Lower leg skin (tissue), 4 donors: ENCODE results near the gene HAGH. TPM values are rescaled to one million over a fixed set of nuclear protein-coding genes. Genes with fewer than 3 reads are reported as not detected.

Source experiments
- DNase-seq, 2 donors: peaks; one replicate each; pipeline ENCODE4 v3.0.0-alpha.2; 2019; ENCODE audit warnings: low spot score in 2 of 2
- H3K4me3 ChIP-seq: fragments of 200-600 bp; sonication (generic); 2 replicates; pipeline ENCODE4 v1.5.1; 2017; ENCODE audit warnings: mild to moderate bottlenecking, low read depth; ENCODE audit not compliant: poor library complexity, severe bottlenecking
- POLR2A ChIP-seq, 2 donors: fragments of 450-650 bp; IDR thresholded peaks; one replicate each; pipeline ENCODE4 v1.6.1; 2016 to 2017; ENCODE audit warnings: antibody characterized with exemption in 2 of 2, mild to moderate bottlenecking in 1 of 2, moderate library complexity in 1 of 2
- WGBS, 2 donors: methylation state at CpG; one replicate each; pipeline ENCODE4 v1.1.5; 2018; 5-methylcytosine and 5-hydroxymethylcytosine counted together
- intact Hi-C: fragments of 100-400 bp; cut with DNase I; formaldehyde crosslinking; loops from one replicate; pipeline ENCODE4 v1.15.0; 2023; ENCODE audit warnings: low total_unique reads
- total RNA-seq, 4 donors: library from RNA; depleted of rRNA; stranded (reverse); fragments of >200 nt; gene quantifications; one replicate each; pipeline ENCODE4 v1.1.0, GENCODE V29; 2016
- TF ChIP-seq, protein P1 (sequence below), 3 donors: fragments of 450-650 bp; IDR thresholded peaks; one replicate each; pipeline ENCODE4 v1.5.1; 2016; ENCODE audit warnings: antibody characterized with exemption in 3 of 3, mild to moderate bottlenecking in 3 of 3, moderate library complexity in 2 of 3

The HAGH gene
- total RNA-seq, 4 donors from 2014 or later = 57.8 to 104 (median 89.0) TPM

DNA sequence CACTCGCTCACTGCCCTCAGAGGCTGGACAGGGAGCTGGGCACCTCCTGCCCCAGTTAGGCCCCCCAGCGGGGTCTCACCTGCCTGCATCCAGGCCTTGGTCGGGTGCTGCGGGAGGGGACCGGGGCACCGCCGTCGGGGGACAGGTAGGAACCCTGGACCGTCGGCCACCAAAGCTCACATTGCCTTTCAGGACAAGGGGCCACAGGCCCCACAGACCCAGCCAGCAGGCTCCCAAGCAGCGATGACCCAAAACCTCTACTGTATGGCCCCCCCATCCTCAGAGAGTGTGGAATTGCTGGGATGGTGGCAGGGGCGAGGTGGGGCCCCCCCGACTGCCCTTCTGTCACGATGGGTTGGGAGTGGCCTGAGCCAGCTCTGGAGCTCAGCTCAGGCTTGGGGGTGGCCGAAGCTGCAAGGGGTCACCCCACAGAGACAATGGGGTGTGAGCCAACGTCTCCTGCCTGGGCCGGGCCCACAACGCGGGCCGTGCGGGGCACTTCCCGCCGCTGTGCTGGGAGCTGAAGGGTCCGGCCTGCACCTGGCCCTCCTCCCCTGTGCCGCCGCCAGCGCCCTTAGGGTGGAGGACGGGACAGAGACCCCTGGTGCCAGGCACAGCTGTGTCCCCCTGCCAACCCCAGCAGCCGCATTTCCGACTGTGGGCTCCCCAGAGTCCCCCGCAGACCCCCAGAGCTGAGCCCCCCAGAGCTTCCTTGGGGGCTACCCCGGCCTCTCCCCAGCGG lies 33.6 kb downstream of the HAGH start:
- 87 to 88% methylated on average over 18 to 33 of the region's 33 CpGs for WGBS, 2 donors
- intact Hi-C loops = no loop called here
- TF ChIP-seq POLR2A (IDR thresholded peaks at IDR 0.05) = no peak
- TF ChIP-seq, protein P1, sequence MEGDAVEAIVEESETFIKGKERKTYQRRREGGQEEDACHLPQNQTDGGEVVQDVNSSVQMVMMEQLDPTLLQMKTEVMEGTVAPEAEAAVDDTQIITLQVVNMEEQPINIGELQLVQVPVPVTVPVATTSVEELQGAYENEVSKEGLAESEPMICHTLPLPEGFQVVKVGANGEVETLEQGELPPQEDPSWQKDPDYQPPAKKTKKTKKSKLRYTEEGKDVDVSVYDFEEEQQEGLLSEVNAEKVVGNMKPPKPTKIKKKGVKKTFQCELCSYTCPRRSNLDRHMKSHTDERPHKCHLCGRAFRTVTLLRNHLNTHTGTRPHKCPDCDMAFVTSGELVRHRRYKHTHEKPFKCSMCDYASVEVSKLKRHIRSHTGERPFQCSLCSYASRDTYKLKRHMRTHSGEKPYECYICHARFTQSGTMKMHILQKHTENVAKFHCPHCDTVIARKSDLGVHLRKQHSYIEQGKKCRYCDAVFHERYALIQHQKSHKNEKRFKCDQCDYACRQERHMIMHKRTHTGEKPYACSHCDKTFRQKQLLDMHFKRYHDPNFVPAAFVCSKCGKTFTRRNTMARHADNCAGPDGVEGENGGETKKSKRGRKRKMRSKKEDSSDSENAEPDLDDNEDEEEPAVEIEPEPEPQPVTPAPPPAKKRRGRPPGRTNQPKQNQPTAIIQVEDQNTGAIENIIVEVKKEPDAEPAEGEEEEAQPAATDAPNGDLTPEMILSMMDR (IDR thresholded peaks at IDR 0.05) = no peak
- no peak overlapping the region for H3K4me3 ChIP-seq
- no peak for DNase-seq

DNA sequence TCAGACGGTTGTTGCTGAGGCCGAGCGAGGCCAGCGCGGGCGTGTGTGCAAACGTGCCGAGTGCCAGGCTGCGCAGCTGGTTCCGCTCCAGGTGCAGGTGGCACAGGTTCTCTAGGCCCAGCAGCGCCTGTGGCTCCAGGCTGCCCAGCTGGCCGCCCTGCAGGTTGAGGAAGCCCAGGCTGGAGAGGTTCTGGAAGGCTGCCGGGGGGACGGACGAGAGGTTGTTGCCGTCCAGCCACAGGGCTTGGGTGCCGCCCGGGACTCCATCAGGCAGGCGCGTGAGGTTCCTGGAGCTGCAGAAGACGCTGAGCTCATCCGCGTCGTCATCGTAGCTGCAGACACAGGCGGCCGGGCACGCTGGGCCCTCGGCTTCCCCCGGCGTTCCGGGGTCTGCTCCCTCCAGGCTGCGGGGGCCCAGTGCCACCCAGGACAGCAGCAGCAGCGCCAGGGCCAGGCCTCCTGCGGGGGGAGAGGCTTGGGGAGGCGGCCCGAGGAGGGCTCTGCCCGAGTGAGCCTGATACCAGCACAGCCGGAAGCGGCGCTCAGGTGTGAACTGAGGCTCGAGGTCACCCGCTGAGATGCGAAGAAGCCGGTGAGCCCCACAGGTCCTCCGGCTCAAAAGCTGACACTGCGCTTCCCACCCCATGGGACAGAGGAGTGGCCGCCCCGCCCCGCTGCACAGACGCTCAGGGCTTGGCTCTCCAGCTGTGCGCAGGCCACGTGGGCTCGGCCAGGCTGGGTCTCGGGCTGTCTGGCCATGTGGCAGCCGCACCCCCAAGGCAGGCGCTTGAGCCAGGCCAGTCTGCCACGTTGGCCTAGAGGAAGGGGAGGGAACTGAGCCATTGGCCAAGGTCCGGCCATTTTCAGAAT lies 34.4 kb downstream of the HAGH start:
- intact Hi-C loops = no loop called here
- no peak for DNase-seq
- H3K4me3 ChIP-seq = no peak overlapping the region
- WGBS, 2 donors = 89 to 91% methylated on average over 13 to 44 of the region's 59 CpGs
- TF ChIP-seq POLR2A (IDR thresholded peaks at IDR 0.05) = no peak
- TF ChIP-seq, protein P1 (IDR thresholded peaks at IDR 0.05) = no peak

DNA sequence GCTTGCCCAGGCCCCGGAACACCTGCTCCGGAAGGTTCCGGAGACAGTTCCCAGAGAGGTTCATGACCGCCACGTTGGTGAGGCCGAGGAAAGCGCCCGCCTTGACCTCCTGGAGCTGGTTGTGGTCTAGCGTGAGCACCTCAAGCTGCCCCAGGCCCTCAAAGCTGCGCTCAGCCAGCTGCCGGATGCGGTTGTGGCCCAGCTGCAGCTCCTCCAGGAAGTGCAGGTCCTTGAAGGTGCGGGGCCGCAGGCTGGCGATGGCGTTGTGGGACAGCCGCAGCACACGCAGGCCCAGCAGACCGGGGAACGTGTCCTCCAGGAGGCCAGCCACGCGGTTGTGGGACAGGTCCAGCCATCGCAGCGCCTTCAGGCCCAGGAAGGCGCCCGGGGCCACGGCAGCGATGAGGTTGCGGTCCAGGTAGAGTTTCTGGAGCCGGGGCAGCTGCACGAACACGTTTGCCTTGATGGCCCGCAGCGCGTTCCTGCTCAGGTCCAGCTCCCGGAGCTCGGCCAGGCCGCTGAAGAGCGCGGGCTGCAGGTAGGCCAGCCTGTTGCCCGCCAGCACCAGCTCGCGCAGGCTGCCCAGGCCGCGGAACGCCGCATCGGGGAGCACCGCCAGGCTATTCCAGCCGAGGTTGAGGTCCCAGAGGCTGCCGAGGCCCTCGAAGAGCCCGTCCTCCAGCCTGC lies 35.2 kb downstream of the HAGH start:
- WGBS, 2 donors = 95 to 96% methylated on average over 36 to 47 of the region's 53 CpGs
- no peak overlapping the region for H3K4me3 ChIP-seq
- no peak for DNase-seq
- intact Hi-C loops = no loop called here
- no peak for TF ChIP-seq POLR2A (IDR thresholded peaks at IDR 0.05)
- TF ChIP-seq, protein P1 (IDR thresholded peaks at IDR 0.05) = no peak

DNA sequence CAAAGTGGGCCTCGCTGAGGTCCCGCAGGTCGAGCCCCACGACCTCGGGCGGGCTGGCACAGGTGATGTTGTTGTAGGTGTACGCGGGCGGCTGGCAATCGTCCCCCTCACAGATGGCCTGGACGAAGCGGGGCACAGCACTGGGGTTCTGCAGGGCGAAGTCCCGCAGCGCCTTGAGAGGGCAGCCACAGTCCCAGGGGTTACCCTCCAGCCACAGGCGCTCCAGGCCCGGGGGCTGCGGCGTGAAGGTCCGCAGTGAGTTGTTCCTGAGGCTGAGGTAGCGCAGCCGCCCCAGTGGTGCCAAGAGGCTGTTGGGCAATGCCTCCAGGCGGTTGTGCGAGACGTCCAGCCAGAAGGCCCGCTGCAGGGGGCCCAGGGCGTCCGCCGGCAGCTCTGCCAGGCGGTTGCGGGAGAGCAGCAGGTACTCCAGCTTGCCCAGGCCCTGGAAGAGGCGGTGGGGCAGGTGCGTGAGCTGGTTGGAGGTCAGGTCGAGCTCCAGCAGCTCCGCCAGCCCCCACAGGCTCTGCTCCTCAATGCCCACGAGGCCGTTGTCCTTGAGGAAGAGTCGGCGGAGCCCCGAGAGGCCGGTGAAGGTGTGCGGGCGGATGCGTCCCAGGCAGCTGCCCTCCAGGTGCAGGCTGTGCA lies 35.9 kb downstream of the HAGH start:
- TF ChIP-seq POLR2A (IDR thresholded peaks at IDR 0.05) = no peak
- WGBS, 2 donors = 89 to 95% methylated on average over 22 to 38 of the region's 44 CpGs
- H3K4me3 ChIP-seq = no peak overlapping the region
- DNase-seq = no peak
- intact Hi-C loops = no loop called here

DNA sequence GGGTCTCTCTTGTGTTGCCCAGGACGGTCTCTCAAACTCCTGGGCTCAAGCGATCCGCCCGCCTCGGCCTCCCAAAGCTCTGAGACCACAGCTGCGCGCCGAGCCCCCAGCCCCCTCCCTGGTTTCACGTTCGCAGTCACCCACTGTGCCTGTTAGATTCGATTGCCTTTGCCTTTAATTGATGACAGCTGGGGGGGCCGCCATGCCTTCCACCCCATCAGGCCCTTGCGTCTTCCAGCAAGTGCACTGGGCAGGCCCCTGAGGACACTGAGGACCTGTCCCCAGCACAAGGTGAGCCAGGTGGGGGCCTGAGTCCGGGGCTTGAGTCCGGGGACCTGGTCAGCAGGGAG lies 36.4 kb downstream of the HAGH start:
- 89 to 93% methylated on average over 15 of the region's 15 CpGs for WGBS, 2 donors
- intact Hi-C loops = no loop called here
- TF ChIP-seq, protein P1 (IDR thresholded peaks at IDR 0.05) = no peak
- TF ChIP-seq POLR2A (IDR thresholded peaks at IDR 0.05) = no peak
- DNase-seq = no peak
- H3K4me3 ChIP-seq = no peak overlapping the region
